PFSK-1 (cell line): ENCODE results near the gene ZNF615.

Experiments
- FOXP2 ChIP-seq: optimal IDR thresholded peaks from 2 replicates; pipeline ENCODE3; 2011; ENCODE audit warnings: borderline replicate concordance, control low read depth, inconsistent platforms; ENCODE audit not compliant: insufficient read depth; ENCODE audit errors: extremely low read length, extremely low read depth
- POLR2AphosphoS5 ChIP-seq: IDR thresholded peaks from 2 replicates; pipeline ENCODE4 v1.6.1; 2012; ENCODE audit warnings: low read depth, mild to moderate bottlenecking, control low read depth, low read length, moderate library complexity
- REST ChIP-seq, 2 experiments: IDR thresholded peaks; 2 replicates each; pipeline versions ENCODE4 v1.6.1 to v1.8.0; 2011 to 2012; ENCODE audit warnings: low read depth in 2 of 2, low read length in 2 of 2, control low read depth in 1 of 2, inconsistent platforms in 1 of 2, mild to moderate bottlenecking in 1 of 2, moderate library complexity in 1 of 2; ENCODE audit not compliant: insufficient read depth in 1 of 2
- SIN3A ChIP-seq: IDR thresholded peaks from 2 replicates; pipeline ENCODE4 v1.6.1; 2012; ENCODE audit warnings: mild to moderate bottlenecking, low read length, moderate library complexity, borderline replicate concordance; ENCODE audit not compliant: insufficient read depth
- TAF1 ChIP-seq: IDR thresholded peaks from 2 replicates; pipeline ENCODE4 v1.6.1; 2012; ENCODE audit warnings: low read length, control low read depth, borderline replicate concordance; ENCODE audit not compliant: insufficient read depth

GRCh38 chr19:51980116-51980736 lies 27.8 kb downstream of the ZNF615 start:
- TF ChIP-seq TAF1: no peak
- TF ChIP-seq POLR2AphosphoS5: no peak
- TF ChIP-seq REST (IDR thresholded peaks at IDR 0.05; ENCODE audit: insufficient read depth in 1 of 2, low read depth in 2 of 2, low read length in 2 of 2): no peak
- TF ChIP-seq SIN3A: no peak
- TF ChIP-seq FOXP2: no peak
